Measurements from ENCODE around the gene NME9. TPM values are rescaled to one million over a fixed set of nuclear protein-coding genes. Genes with fewer than 3 reads are reported as not detected.

NME9 gene
- total and polyA plus RNA-seq, 2 donors from 2014 or later = 0.73 to 3.5 TPM

DNA sequence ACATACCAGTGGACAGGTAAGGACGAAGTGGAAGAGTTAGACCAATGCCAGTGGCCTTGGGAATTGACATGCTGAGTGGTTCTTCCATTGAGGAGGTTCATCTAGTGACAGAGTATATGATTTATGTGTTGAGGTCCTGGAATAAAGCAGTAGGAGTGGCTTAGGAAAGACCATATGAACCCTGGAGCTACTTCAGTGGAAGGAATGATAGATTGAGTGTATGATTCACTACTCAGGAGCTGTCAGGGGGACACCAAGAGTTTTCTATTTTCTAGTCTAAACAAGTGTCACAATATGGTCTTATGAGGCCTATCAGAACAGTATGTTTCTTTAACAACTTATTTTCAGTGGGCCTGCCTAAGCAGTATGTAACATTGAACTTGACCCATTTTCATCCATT lies 63.9 kb downstream of the NME9 start:
- intact Hi-C loops (cut with DNase I) = no loop called here
- no peak for FAIRE-seq

DNA sequence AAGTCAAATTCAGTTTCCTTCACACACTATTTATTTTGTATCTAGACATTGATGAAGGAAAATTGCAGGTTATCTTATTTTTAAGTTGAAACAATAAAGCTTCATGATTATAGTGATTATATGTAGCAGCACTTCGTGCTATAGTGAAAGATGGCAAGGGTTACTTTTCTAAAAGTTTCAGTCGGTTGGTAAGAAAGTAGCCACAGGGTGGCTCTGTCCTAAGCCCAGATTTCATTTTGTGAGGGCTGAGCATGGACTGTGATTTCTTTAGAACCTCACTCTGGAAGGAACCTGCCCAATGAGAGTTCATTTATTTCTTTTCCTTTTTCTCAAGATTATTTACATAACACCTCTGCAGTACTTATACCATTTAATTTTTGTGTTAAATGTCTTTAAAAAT lies 66.5 kb downstream of the NME9 start:
- no peak for TF ChIP-seq CTCF (IDR thresholded peaks at IDR 0.05; ENCODE audit: borderline replicate concordance, extremely low read depth, insufficient read depth)
- H3K36me3 ChIP-seq (ENCODE audit: control insufficient read depth in 2 of 3, insufficient read depth in 3 of 3, low read length in 3 of 3) = peaks cover 0 to 6% (median 6%) of the 10 kb centered on the region in 3 donors

More for the DNA sequence above, 63.9 kb downstream of the NME9 start:
- H3K27ac ChIP-seq (ENCODE audit: low read depth in 2 of 2, low read length in 2 of 2) = no peak overlapping the region
- no peaks in the 10 kb centered on the region for H3K9me3 ChIP-seq (ENCODE audit: control insufficient read depth in 2 of 3, insufficient read depth in 1 of 3, low read length in 3 of 3)
- H3K4me3 ChIP-seq (ENCODE audit: low read length in 3 of 3) = no peak overlapping the region
- no peak overlapping the region for H3K9ac ChIP-seq (ENCODE audit: low read length in 3 of 3)
- TF ChIP-seq CTCF (IDR thresholded peaks at IDR 0.05; ENCODE audit: borderline replicate concordance, extremely low read depth, insufficient read depth) = no peak
- H3K4me1 ChIP-seq (ENCODE audit: control insufficient read depth in 2 of 3, insufficient read depth in 2 of 3, low read depth in 1 of 3, low read length in 3 of 3) = no peaks in the 10 kb centered on the region
- no peaks in the 10 kb centered on the region for H3K27me3 ChIP-seq (ENCODE audit: control insufficient read depth, insufficient read depth, low read length)
- peaks cover 0 to 6% (median 6%) of the 10 kb centered on the region in 3 donors for H3K36me3 ChIP-seq (ENCODE audit: control insufficient read depth in 2 of 3, insufficient read depth in 3 of 3, low read length in 3 of 3)
- no peak for DNase-seq

DNA sequence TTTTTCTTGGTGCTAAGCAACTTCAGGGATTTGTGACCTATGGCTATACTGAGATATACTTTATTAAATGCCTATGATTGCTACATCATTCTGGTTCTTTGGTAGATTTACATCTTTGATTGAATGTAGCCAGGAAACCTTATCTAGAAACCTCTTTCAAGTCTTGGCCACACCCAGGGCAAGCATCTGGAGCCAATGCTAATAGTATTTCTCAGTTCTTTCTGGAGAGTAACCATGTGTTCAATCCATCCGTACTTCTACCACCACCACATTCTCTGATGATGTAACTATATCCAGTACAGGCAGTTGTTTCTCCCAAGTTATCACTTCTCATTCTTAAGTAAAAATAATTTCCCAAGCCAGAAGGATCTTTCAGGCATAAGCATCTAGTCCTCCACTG lies 69.0 kb downstream of the NME9 start:
- H3K4me3 ChIP-seq (ENCODE audit: low read length in 3 of 3) = no peak overlapping the region
- FAIRE-seq (no peak), DNase-seq (no peak)
- no peak overlapping the region for H3K9ac ChIP-seq (ENCODE audit: low read length in 3 of 3)
- no peak for TF ChIP-seq CTCF (IDR thresholded peaks at IDR 0.05; ENCODE audit: borderline replicate concordance, extremely low read depth, insufficient read depth)
- H3K36me3 ChIP-seq (ENCODE audit: control insufficient read depth in 2 of 3, insufficient read depth in 3 of 3, low read length in 3 of 3) = peaks cover 0 to 6% (median 6%) of the 10 kb centered on the region in 3 donors
- H3K9me3 ChIP-seq (ENCODE audit: control insufficient read depth in 2 of 3, insufficient read depth in 1 of 3, low read length in 3 of 3) = no peaks in the 10 kb centered on the region
- H3K4me1 ChIP-seq (ENCODE audit: control insufficient read depth in 2 of 3, insufficient read depth in 2 of 3, low read depth in 1 of 3, low read length in 3 of 3) = no peaks in the 10 kb centered on the region
- no peak overlapping the region for H3K27ac ChIP-seq (ENCODE audit: low read depth in 2 of 2, low read length in 2 of 2)
- H3K27me3 ChIP-seq (ENCODE audit: control insufficient read depth, insufficient read depth, low read length) = no peaks in the 10 kb centered on the region
- intact Hi-C loops (cut with DNase I) = no loop called here

More for the DNA sequence above, 66.5 kb downstream of the NME9 start:
- no peaks in the 10 kb centered on the region for H3K4me1 ChIP-seq (ENCODE audit: control insufficient read depth in 2 of 3, insufficient read depth in 2 of 3, low read depth in 1 of 3, low read length in 3 of 3)
- no peaks in the 10 kb centered on the region for H3K9me3 ChIP-seq (ENCODE audit: control insufficient read depth in 2 of 3, insufficient read depth in 1 of 3, low read length in 3 of 3)
- DNase-seq = no peak
- intact Hi-C loops (cut with DNase I) = no loop called here
- H3K27ac ChIP-seq (ENCODE audit: low read depth in 2 of 2, low read length in 2 of 2) = no peak overlapping the region
- H3K9ac ChIP-seq (ENCODE audit: low read length in 3 of 3) = no peak overlapping the region
- FAIRE-seq = no peak
- no peaks in the 10 kb centered on the region for H3K27me3 ChIP-seq (ENCODE audit: control insufficient read depth, insufficient read depth, low read length)
- H3K4me3 ChIP-seq (ENCODE audit: low read length in 3 of 3) = no peak overlapping the region

DNA sequence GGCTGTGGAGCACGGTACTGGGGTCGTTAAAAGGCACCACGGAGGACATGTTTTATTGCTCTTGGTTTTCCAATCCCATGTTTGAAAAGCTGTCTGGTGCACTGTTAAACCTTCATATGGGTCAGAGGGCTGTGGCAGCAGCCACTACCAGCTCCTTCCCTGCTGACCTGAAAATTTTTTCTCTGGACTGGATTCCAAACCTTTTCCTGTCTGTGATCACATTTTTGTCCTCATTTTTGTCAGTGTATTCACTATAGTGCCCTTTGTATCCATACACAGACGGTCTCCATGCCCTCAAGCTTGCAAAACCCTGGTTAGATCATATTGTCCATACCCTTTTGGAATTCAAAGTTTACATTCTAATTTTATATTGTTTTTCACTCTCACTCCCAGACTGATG lies 70.5 kb downstream of the NME9 start:
- intact Hi-C loops (cut with DNase I) = no loop called here
- FAIRE-seq = no peak

More for the DNA sequence above, 70.5 kb downstream of the NME9 start:
- Histone ChIP-seq H3K9ac (ENCODE audit: low read length in 3 of 3) (no peak overlapping the region), H3K36me3 (ENCODE audit: control insufficient read depth in 2 of 3, insufficient read depth in 3 of 3, low read length in 3 of 3) (peaks cover 0 to 6% (median 4%) of the 10 kb centered on the region in 3 donors), H3K4me1 (ENCODE audit: control insufficient read depth in 2 of 3, insufficient read depth in 2 of 3, low read depth in 1 of 3, low read length in 3 of 3) (no peaks in the 10 kb centered on the region), H3K4me3 (ENCODE audit: low read length in 3 of 3) (no peak overlapping the region), H3K27ac (ENCODE audit: low read depth in 2 of 2, low read length in 2 of 2) (no peak overlapping the region), H3K27me3 (ENCODE audit: control insufficient read depth, insufficient read depth, low read length) (no peaks in the 10 kb centered on the region), H3K9me3 (ENCODE audit: control insufficient read depth in 2 of 3, insufficient read depth in 1 of 3, low read length in 3 of 3) (no peaks in the 10 kb centered on the region)
- DNase-seq = no peak
- no peak for TF ChIP-seq CTCF (IDR thresholded peaks at IDR 0.05; ENCODE audit: borderline replicate concordance, extremely low read depth, insufficient read depth)

All from kidney (tissue), 14 donors.